RCC 7860 (cell line): ENCODE results near the gene SAP30L.
A peak's percentile ranks its signal among the peaks of the same experiment; 100 is the strongest.

Experiments
- DNase-seq: peaks from one replicate; pipeline ENCODE4 v3.0.0-alpha.2; 2015; ENCODE audit warnings: low spot score
- FAIRE-seq: peaks from 2 replicates; lab custom pipeline; 2012; peaks lifted over from hg19 to GRCh38; lab: Jason Lieb, UNC

SAP30L gene, protein sequence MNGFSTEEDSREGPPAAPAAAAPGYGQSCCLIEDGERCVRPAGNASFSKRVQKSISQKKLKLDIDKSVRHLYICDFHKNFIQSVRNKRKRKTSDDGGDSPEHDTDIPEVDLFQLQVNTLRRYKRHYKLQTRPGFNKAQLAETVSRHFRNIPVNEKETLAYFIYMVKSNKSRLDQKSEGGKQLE

DNA sequence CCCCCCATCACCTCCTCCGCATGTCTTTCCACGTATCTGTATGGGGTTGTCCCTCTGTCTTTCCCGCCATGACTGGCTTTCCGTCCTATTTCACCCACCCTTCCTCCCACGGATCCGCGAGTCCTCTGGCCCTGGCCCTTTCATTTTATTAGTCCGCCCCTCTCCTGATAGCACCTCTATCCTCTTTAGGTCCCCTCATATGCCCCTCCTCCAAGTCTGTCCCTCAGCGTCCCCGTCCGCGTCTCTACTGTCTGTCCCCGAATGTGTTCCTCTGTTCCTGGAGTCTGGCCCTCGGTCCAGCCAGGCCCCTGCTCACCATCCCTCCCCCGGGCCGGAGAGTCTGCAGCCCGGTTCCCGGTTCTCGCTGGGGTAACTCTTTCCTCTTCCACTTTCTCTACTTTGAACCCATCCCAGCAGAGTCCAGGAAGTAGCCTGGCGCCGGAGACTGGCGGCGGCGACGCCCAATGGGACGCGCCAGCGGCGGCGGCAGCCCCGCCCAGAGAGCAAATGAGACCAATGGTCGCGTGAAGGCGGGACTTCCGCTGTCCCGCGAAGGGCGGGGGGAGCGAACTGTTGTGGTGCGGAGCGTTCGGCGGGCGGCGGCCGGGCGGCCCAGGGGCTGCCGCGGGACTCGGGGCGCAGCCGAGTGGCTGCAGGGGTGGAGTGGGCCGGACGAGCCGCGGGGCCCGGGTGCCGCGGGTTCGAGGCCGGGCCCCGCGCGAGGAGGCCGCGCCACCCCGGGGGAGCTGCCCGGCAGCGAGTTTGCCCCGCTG, at the start of gene SAP30L:
Gene SAP30L (plus strand): TSS at position 576 of the 773 bp plus-strand sequence. CDS start 608 bp downstream, outside the sequence.
- DNase-seq (peak; percentile 80), FAIRE-seq (no peak)

DNA sequence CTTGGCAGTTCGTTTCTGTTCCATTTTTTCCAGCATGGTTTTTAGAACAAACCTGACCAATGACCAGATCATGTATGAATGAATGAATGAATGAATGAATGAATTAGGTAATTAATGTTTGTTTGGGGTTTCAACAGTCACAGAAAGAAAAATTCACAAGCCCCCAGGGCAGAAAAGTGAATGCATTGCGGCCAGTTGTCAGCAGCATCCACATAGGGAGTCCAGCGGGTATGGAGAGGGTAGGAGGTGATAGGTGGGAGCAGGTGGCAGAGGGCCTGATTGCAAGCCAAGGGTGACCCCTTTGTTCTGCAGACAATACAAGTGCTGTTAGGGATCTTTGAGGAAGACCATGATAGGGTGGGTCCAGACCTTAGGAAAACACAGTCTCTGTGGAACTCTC, 49.7 kb upstream of the SAP30L start:
- FAIRE-seq: no peak

DNA sequence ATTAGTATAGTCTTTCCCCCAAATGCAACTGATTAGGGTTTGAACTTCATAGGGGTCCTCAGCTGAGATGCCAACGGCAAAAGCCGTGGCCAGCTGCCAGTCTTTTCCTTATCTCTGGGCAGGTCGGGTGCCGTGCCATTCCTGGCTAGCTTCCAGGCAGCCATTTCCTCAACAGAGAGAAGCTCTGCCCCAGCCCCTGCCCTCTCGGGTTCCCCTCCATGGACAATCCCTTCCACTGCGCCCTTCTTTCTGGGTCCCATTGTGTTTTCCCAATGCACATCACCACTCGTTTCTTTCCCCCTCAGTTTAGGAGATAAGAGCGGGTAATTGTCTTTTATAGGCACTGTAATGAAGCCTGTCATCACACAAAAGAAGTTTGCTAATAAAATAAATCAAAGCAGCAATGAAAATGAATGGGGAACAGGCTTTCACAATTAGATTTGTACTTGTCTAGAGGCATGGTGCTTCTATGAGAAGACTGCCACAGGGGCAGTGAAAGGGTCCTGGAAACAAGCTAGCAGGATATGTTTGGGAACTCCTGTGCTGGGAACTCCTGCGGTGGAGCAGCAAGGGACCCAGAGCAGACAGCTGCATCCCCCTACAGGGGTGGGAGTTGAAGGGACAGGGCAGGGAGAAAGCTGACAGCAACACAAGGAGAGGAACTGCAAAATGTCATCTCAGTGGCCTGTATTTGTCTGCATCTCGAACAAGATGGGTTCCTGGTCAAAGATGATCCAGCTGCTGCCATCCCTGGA, 48.0 kb upstream of the SAP30L start:
- no peak for DNase-seq
- no peak for FAIRE-seq

More for the DNA sequence above, 49.7 kb upstream of the SAP30L start:
- DNase-seq: no peak

- FAIRE-seq (no peak), DNase-seq (no peak)
Observed at GRCh38 chr5:154400678-154401077, 45.1 kb upstream of the SAP30L start.

DNA sequence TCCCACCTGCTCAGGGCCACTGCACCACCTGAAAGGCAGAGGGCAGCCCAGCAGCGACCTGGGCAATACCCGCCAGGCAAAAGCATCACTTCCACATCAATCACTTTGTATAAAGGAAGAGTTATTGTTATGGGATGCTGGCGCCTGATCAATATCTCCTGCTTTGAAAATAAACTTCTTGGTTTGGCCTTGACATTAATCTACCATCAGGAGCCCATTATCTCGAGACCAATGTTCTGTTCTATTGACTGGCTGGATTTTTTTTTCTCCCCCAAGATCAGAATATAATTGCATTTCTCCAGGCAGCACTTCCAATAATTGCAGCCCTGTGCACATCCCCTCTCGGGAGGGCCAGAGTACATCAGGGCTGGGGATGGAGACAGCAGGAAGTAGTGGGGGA, 44.4 kb upstream of the SAP30L start:
- no peak for DNase-seq
- no peak for FAIRE-seq

DNA sequence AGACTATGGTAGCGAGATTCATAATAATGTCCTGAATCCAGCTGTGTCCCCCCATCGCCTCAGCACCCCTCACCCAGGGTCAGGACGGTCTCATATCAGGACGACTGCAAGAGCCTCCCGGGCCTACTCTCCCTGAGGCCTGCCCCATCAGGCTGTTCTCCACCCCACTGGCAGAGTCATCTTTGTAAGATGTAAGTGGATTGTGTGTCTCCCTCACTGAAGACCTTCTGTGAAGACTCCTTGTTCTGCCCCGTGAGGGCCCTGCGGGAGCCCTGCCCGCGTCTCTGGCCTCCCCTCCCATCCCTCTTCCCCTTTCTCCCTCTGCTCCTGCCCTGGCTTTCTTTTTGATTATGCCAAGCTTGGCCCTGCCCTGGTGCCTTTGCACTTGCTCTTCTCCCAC, 43.9 kb upstream of the SAP30L start:
- FAIRE-seq: no peak
- no peak for DNase-seq

DNA sequence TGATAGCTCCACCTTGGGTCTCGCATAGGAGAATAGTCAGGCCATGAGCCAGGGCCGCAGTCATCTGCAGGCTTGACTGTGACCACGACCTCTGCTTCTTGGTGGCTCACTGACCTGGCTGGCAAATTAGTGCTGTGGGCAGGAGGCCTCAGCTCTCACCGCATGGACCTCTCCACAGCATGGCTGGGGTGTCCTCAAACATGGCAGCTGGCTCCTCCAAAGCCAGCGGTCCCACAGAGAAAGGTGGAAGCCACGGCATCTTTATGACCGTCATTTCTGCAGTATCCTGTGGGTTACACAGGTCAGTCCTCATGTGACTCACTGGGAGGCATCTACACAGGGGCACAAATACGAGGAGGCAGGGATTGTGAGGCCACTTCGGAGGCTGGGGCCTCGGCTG, 43.2 kb upstream of the SAP30L start:
- FAIRE-seq: no peak
- peak; percentile 7 for DNase-seq

- FAIRE-seq: no peak
- peak; percentile 5 for DNase-seq
Observed at GRCh38 chr5:154403234-154403633, 42.6 kb upstream of the SAP30L start.

- FAIRE-seq: no peak
Observed at GRCh38 chr5:154403776-154404387, 41.9 kb upstream of the SAP30L start.

DNA sequence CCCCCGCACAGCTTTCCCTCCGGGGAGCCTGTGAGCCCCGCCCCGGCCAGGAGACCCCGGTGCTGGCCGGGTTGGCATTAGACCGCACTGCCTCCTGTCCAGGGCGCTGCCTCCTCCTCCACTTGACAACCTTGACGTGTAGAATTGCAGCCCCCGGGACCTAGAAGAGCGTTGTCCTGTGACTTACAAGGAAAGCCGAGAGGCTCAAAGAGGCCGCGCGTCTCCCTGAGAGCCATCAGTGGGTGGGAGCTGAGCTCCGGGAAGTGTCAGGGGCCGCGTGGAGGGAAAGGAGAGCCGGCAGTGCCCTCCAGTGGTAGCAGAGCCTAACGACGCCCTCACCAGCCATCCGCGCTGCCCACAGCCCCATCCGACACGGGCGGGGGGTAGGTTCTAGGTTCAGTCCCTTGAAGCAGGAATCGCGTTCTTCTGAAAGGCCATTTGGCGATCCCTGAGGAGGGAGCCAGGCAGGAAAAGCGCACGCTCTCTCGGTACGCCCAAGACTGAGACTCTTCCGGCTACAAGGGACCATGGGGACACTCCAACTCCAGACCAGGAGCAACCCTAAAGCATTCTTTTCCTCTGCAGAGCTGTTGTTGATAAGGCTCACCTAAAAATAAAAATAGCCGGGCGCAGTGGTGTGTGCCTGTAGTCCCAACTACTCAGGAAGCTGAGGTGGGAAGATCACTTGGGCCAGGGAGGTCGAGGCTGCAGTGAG, 40.6 kb upstream of the SAP30L start:
- DNase-seq (peak; percentile 51), FAIRE-seq (no peak)

More at GRCh38 chr5:154403776-154404387, 41.9 kb upstream of the SAP30L start:
- no peak for DNase-seq

DNA sequence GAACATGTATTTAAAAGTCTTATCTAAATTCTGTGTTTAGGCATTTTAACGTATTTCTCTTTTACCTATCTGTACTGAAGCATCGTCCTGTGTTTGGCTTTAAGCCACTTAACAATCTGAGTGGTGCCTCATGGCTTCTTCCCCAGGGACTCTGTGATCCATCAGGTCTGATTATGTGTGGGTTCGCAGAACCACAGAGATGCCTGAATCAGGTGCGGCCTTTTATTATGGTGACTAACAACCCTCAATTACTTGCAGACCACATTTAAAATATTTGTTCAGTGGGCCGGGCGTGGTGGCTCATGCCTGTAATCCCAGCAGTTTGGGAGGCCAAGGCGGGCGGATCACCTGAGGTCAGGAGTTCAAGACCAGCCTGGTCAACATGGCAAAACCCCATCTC, 39.6 kb upstream of the SAP30L start:
- FAIRE-seq (no peak), DNase-seq (peak; percentile 15)

GRCh38 chr5:154406826-154407225, 39.0 kb upstream of the SAP30L start:
- FAIRE-seq (no peak), DNase-seq (no peak)

GRCh38 chr5:154408811-154409210, 37.0 kb upstream of the SAP30L start:
- DNase-seq (no peak), FAIRE-seq (no peak)

GRCh38 chr5:154409230-154409840, 36.5 kb upstream of the SAP30L start:
- no peak for DNase-seq
- FAIRE-seq: no peak

GRCh38 chr5:154410008-154410407, 35.8 kb upstream of the SAP30L start:
- FAIRE-seq: no peak
- DNase-seq: no peak

- FAIRE-seq: no peak
- no peak for DNase-seq
Observed at GRCh38 chr5:154410786-154411185, 35.0 kb upstream of the SAP30L start.

GRCh38 chr5:154411338-154411737, 34.5 kb upstream of the SAP30L start:
- no peak for FAIRE-seq

GRCh38 chr5:154412316-154412715, 33.5 kb upstream of the SAP30L start:
- no peak for DNase-seq
- FAIRE-seq: no peak

More at GRCh38 chr5:154411338-154411737, 34.5 kb upstream of the SAP30L start:
- DNase-seq: no peak

GRCh38 chr5:154412925-154413324, 32.9 kb upstream of the SAP30L start:
- DNase-seq (no peak), FAIRE-seq (no peak)

- no peak for DNase-seq
- FAIRE-seq: no peak
Observed at GRCh38 chr5:154415114-154415513, 30.7 kb upstream of the SAP30L start.
